Cardiac muscle cell (in vitro differentiated cells and primary cell): ENCODE results near the gene HBG2. TPM values are rescaled to one million over a fixed set of nuclear protein-coding genes. Genes with fewer than 3 reads are reported as not detected.

Source experiments
- DNase-seq, 2 donors: peaks; one replicate each; pipeline versions ENCODE4 v3.0.0 to v3.0.0-alpha.2; 2010 to 2017; ENCODE audit warnings: low read depth in 1 of 2, low spot score in 1 of 2
- H3K27ac ChIP-seq: fragments of 200-600 bp; sonication (generic); 2 replicates; pipeline ENCODE4 v1.5.1; 2016
- H3K27me3 ChIP-seq: fragments of 200-600 bp; sonication (generic); 2 replicates; pipeline ENCODE4 v1.6.0; 2016; ENCODE audit warnings: control low read depth
- H3K36me3 ChIP-seq: fragments of 200-600 bp; sonication (generic); 2 replicates; pipeline ENCODE4 v1.5.1; 2016; ENCODE audit warnings: control low read depth
- H3K4me1 ChIP-seq: fragments of 200-600 bp; sonication (generic); 2 replicates; pipeline ENCODE4 v1.8.1; 2017; ENCODE audit warnings: low read depth, mild to moderate bottlenecking, mixed run types
- H3K4me3 ChIP-seq: fragments of 200-600 bp; sonication (generic); 2 replicates; pipeline ENCODE4 v1.5.1; 2016; ENCODE audit warnings: mild to moderate bottlenecking
- H3K9me3 ChIP-seq: fragments of 200-600 bp; sonication (generic); 2 replicates; pipeline ENCODE4 v1.5.1; 2017; ENCODE audit warnings: low read depth, mild to moderate bottlenecking, control low read depth
- CTCF ChIP-seq: IDR thresholded peaks from 2 replicates; pipeline ENCODE4 v1.5.1; 2012; ENCODE audit warnings: low read depth, mild to moderate bottlenecking, low read length
- polyA plus RNA-seq: library from polyadenylated mRNA; unstranded; fragments of >200 nt; fragmentation: Nextera tagmentation; extraction: Ambion mirVana; gene quantifications from 2 replicates; pipeline ENCODE4 v1.2.1, GENCODE V29; 2016
- total RNA-seq: library from RNA; depleted of rRNA; stranded (reverse); fragments of >200 nt; gene quantifications from 2 replicates; pipeline ENCODE4 v1.2.3, GENCODE V29; 2016

Gene HBG2
- total and polyA plus RNA-seq, 2 experiments from 2014 or later = not detected

DNA sequence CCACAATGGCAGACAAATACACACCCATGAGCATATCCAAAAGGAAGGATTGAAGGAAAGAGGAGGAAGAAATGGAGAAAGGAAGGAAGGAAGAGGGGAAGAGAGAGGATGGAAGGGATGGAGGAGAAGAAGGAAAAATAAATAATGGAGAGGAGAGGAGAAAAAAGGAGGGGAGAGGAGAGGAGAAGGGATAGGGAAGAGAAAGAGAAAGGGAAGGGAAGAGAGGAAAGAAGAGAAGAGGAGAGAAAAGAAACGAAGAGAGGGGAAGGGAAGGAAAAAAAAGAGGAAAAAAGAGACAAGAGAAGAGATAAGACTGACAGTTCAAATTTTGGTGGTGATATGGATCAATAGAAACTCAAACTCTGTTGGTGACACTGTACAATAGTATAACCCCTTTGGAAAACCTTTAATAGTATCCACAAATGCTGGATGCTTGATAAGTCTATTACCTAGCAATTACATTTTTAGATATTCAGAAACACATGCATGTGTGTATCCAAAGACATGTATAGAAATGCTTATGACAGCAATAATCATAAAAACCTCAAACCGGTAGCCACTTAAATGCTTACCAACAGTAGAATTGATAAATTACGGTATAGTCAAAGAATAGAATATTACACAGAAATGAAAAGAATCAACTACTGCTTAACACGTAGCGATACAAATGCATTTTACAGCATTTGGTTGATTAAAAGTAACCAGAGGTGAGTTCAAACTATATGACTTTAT lies 19.1 kb downstream of the HBG2 start:
- no peak for TF ChIP-seq CTCF
- no peak overlapping the region for H3K4me3 ChIP-seq
- H3K36me3 ChIP-seq = no peaks in the 10 kb centered on the region
- no peak for DNase-seq
- H3K27ac ChIP-seq = no peak overlapping the region
- no peaks in the 10 kb centered on the region for H3K9me3 ChIP-seq
- peaks cover 9% of the 10 kb centered on the region for H3K4me1 ChIP-seq
- no peaks in the 10 kb centered on the region for H3K27me3 ChIP-seq

- Histone ChIP-seq H3K4me1 (peaks cover 9% of the 10 kb centered on the region), H3K9me3 (no peaks in the 10 kb centered on the region), H3K27ac (no peak within 1 kb of the TSS), H3K36me3 (no peaks in the 10 kb centered on the region), H3K27me3 (no peaks in the 10 kb centered on the region), H3K4me3 (no peak within 1 kb of the TSS)
- no peak for TF ChIP-seq CTCF
- DNase-seq = peak; percentile 3
These were observed 20.2 kb downstream of the HBG2 start, which contains the start of gene HBD for GRCh38 chr11:5234381-5234834. Gene HBD, minus strand, starts transcription at chr11:5234483. Its CDS starts 50 bp downstream, at chr11:5234433.

- no peak for TF ChIP-seq CTCF
These were observed 21.3 kb downstream of the HBG2 start for GRCh38 chr11:5233307-5233706.

GRCh38 chr11:5232821-5233220 lies 21.8 kb downstream of the HBG2 start:
- Histone ChIP-seq H3K27me3 (no peaks in the 10 kb centered on the region), H3K9me3 (no peaks in the 10 kb centered on the region), H3K4me3 (no peak overlapping the region), H3K36me3 (no peaks in the 10 kb centered on the region), H3K27ac (no peak overlapping the region), H3K4me1 (peaks cover 9% of the 10 kb centered on the region)
- no peak for TF ChIP-seq CTCF
- no peak for DNase-seq

More at GRCh38 chr11:5233307-5233706, 21.3 kb downstream of the HBG2 start:
- Histone ChIP-seq H3K9me3 (no peaks in the 10 kb centered on the region), H3K36me3 (no peaks in the 10 kb centered on the region), H3K4me3 (no peak overlapping the region), H3K27me3 (no peaks in the 10 kb centered on the region), H3K4me1 (peaks cover 9% of the 10 kb centered on the region), H3K27ac (no peak overlapping the region)
- no peak for DNase-seq

DNA sequence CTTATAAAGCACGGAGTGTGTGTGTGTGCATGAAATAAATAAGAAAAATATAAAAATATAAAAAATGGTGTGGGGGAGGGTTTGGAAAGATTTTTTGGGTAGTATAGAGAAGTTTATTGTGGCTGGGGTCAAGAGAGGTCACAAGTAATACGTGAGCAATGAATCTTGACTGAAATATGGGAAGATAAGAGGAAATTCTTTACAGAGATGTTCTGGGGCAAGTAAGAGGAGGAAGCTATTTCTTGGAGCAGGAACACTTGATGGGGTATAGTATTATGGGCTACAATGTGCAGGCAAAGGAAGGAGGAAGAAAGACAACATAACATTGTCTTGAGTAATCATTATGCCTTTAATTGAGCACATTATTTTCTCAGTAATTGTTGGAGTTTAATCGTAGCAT lies 22.4 kb downstream of the HBG2 start:
- Histone ChIP-seq H3K9me3 (no peaks in the 10 kb centered on the region), H3K27me3 (no peaks in the 10 kb centered on the region), H3K36me3 (no peaks in the 10 kb centered on the region), H3K4me3 (no peak overlapping the region), H3K27ac (no peak overlapping the region), H3K4me1 (peaks cover 9% of the 10 kb centered on the region)
- TF ChIP-seq CTCF = no peak
- DNase-seq = no peak
